DOHH2 (cell line): ENCODE measurements around the gene SLC2A8.

Source experiments
- H3F3A ChIP-seq: fragments of 200-600 bp; sonication (generic), shearing (Covaris generic); 2 replicates; pipeline ENCODE4 v1.6.0; 2016; ENCODE audit warnings: antibody characterized with exemption, mild to moderate bottlenecking; ENCODE audit not compliant: control insufficient read depth, insufficient read depth
- H3K27ac ChIP-seq: fragments of 200-600 bp; sonication (generic); 2 replicates; pipeline ENCODE4 v1.5.1; 2014; ENCODE audit warnings: low read depth, mild to moderate bottlenecking, low read length, moderate library complexity
- H3K27me3 ChIP-seq: fragments of 200-600 bp; sonication (generic); 2 replicates; pipeline ENCODE4 v1.6.1; 2014; ENCODE audit warnings: mild to moderate bottlenecking, low read length, mixed read lengths; ENCODE audit not compliant: control insufficient read depth
- H3K36me3 ChIP-seq: fragments of 200-600 bp; sonication (generic); 2 replicates; pipeline ENCODE4 v1.6.1; 2014; ENCODE audit warnings: mild to moderate bottlenecking, low read length, moderate library complexity, mixed read lengths; ENCODE audit not compliant: control insufficient read depth
- H3K4me1 ChIP-seq: fragments of 200-600 bp; sonication (generic); 2 replicates; pipeline ENCODE4 v1.6.1; 2014; ENCODE audit warnings: mild to moderate bottlenecking, low read length, mixed read lengths; ENCODE audit not compliant: control insufficient read depth
- H3K4me2 ChIP-seq: fragments of 200-600 bp; sonication (generic); 2 replicates; pipeline ENCODE4 v1.6.0; 2014; ENCODE audit warnings: mild to moderate bottlenecking, low read length, moderate library complexity
- H3K4me3 ChIP-seq: fragments of 200-600 bp; sonication (generic); 2 replicates; pipeline ENCODE4 v1.5.1; 2014; ENCODE audit warnings: mild to moderate bottlenecking, low read length, mixed read lengths
- H3K79me2 ChIP-seq: fragments of 200-600 bp; sonication (generic); 2 replicates; pipeline ENCODE4 v1.6.1; 2014; ENCODE audit warnings: mild to moderate bottlenecking, low read length, mixed read lengths; ENCODE audit not compliant: control insufficient read depth
- H3K9me2 ChIP-seq: fragments of 200-600 bp; sonication (generic); replicated peaks from 2 replicates; pipeline ENCODE4 v1.6.1; 2014; ENCODE audit warnings: mild to moderate bottlenecking, low read length, mixed read lengths; ENCODE audit not compliant: control insufficient read depth
- H3K9me3 ChIP-seq: fragments of 200-600 bp; sonication (generic); 2 replicates; pipeline ENCODE4 v1.6.1; 2014; ENCODE audit warnings: antibody characterized with exemption, low read length, mixed read lengths; ENCODE audit not compliant: control insufficient read depth, insufficient read depth
- H4K20me1 ChIP-seq: fragments of 200-600 bp; sonication (generic); 2 replicates; pipeline ENCODE4 v1.6.0; 2014; ENCODE audit warnings: low read depth, mild to moderate bottlenecking, antibody characterized with exemption, low read length, moderate library complexity; ENCODE audit not compliant: control insufficient read depth, insufficient read depth
- CTCF ChIP-seq: fragments of 200-600 bp; sonication (generic); IDR thresholded peaks from one replicate; pipeline ENCODE4 v1.5.1; 2014; ENCODE audit warnings: antibody characterized with exemption, mild to moderate bottlenecking, low read depth, low read length; ENCODE audit not compliant: poor library complexity, severe bottlenecking
- EZH2phosphoT487 ChIP-seq: fragments of 200-600 bp; sonication (generic); IDR thresholded peaks from 2 replicates; pipeline ENCODE4 v1.6.1; 2017; ENCODE audit warnings: borderline replicate concordance, mild to moderate bottlenecking, antibody characterized with exemption, low read length, moderate library complexity, mixed read lengths

The SLC2A8 gene

GRCh38 chr9:127369428-127369827, 27.5 kb upstream of the SLC2A8 start:
- no peaks in the 10 kb centered on the region for H3F3A ChIP-seq
- H3K4me2 ChIP-seq, result no peak overlapping the region
- no peak overlapping the region for H3K4me3 ChIP-seq
- H3K79me2 ChIP-seq, result no peaks in the 10 kb centered on the region
- TF ChIP-seq EZH2phosphoT487 (no peak), CTCF (no peak)
- no peaks in the 10 kb centered on the region for H3K36me3 ChIP-seq
- H3K4me1 ChIP-seq, result no peaks in the 10 kb centered on the region
- H3K27ac ChIP-seq, result no peak overlapping the region
- no peaks in the 10 kb centered on the region for H3K9me3 ChIP-seq
- H4K20me1 ChIP-seq, result no peaks in the 10 kb centered on the region
- no peaks in the 10 kb centered on the region; the same call in 1 of the 2 replicates for H3K27me3 ChIP-seq
- no peaks in the 10 kb centered on the region for H3K9me2 ChIP-seq

GRCh38 chr9:127370147-127370579, 26.8 kb upstream of the SLC2A8 start:
- H3K4me2 ChIP-seq, result no peak overlapping the region
- no peaks in the 10 kb centered on the region for H3K4me1 ChIP-seq
- H3F3A ChIP-seq, result no peaks in the 10 kb centered on the region
- H3K9me3 ChIP-seq, result no peaks in the 10 kb centered on the region
- no peaks in the 10 kb centered on the region; the same call in 1 of the 2 replicates for H3K27me3 ChIP-seq
- no peaks in the 10 kb centered on the region for H3K36me3 ChIP-seq
- no peak overlapping the region for H3K27ac ChIP-seq
- no peak for TF ChIP-seq CTCF
- no peak for TF ChIP-seq EZH2phosphoT487
- no peaks in the 10 kb centered on the region for H3K79me2 ChIP-seq
- H3K4me3 ChIP-seq, result no peak overlapping the region
- no peaks in the 10 kb centered on the region for H3K9me2 ChIP-seq
- no peaks in the 10 kb centered on the region for H4K20me1 ChIP-seq

- no peaks in the 10 kb centered on the region for H3F3A ChIP-seq
- H3K27me3 ChIP-seq, result no peaks in the 10 kb centered on the region; the same call in 1 of the 2 replicates
- no peaks in the 10 kb centered on the region for H4K20me1 ChIP-seq
- H3K36me3 ChIP-seq, result no peaks in the 10 kb centered on the region
- no peaks in the 10 kb centered on the region for H3K79me2 ChIP-seq
- no peaks in the 10 kb centered on the region for H3K9me2 ChIP-seq
- H3K4me1 ChIP-seq, result no peaks in the 10 kb centered on the region
- H3K4me2 ChIP-seq, result no peak overlapping the region
- TF ChIP-seq CTCF, result no peak
- TF ChIP-seq EZH2phosphoT487, result no peak
- H3K27ac ChIP-seq, result no peak overlapping the region
- no peaks in the 10 kb centered on the region for H3K9me3 ChIP-seq
- H3K4me3 ChIP-seq, result no peak overlapping the region
Measured at GRCh38 chr9:127370672-127371648, 26.0 kb upstream of the SLC2A8 start.
